Thoracic aorta (tissue), 2 donors: ENCODE results near the gene PRSS53. TPM values are rescaled to one million over a fixed set of nuclear protein-coding genes. Genes with fewer than 3 reads are reported as not detected.

Source experiments
- ATAC-seq: fragments of 150-250 bp; one replicate; pipeline ENCODE4 v1.8.0; 2017; ENCODE audit warnings: low read depth; ENCODE audit not compliant: insufficient number of reproducible peaks, low FRiP score
- DNase-seq: peaks from one replicate; pipeline ENCODE4 v3.0.0-alpha.2; 2020; ENCODE audit warnings: low spot score
- H3K27ac ChIP-seq, 2 donors: fragments of 200-600 bp; sonication (generic); 1 replicate in 1 of 2; 2 replicates in 1 of 2; pipeline ENCODE4 v1.5.1; 2016; ENCODE audit warnings: mild to moderate bottlenecking in 2 of 2, moderate library complexity in 2 of 2
- H3K27me3 ChIP-seq: fragments of 200-600 bp; sonication (generic); replicated peaks from 2 replicates; pipeline ENCODE4 v1.6.0; 2016; ENCODE audit warnings: mild to moderate bottlenecking; ENCODE audit not compliant: insufficient read depth
- H3K36me3 ChIP-seq: fragments of 200-600 bp; sonication (generic); one replicate; pipeline ENCODE4 v1.5.1; 2016
- H3K4me1 ChIP-seq, 2 donors: fragments of 200-600 bp; sonication (generic); 1 replicate in 1 of 2; 2 replicates in 1 of 2; pipeline versions ENCODE4 v1.5.1 to v1.6.0; 2016; ENCODE audit warnings: low read depth in 2 of 2, mild to moderate bottlenecking in 1 of 2; ENCODE audit not compliant: control insufficient read depth in 1 of 2
- H3K4me3 ChIP-seq: fragments of 200-600 bp; sonication (generic); 2 replicates; pipeline ENCODE4 v1.5.1; 2016; ENCODE audit warnings: mild to moderate bottlenecking
- H3K9me3 ChIP-seq: fragments of 200-600 bp; sonication (generic); 2 replicates; pipeline ENCODE4 v1.5.1; 2016
- CTCF ChIP-seq: fragments of 200-600 bp; sonication (generic); IDR thresholded peaks from one replicate; pipeline ENCODE4 v1.5.1; 2019; ENCODE audit warnings: antibody characterized with exemption
- total RNA-seq, 2 donors: library from RNA; depleted of rRNA; stranded (reverse); fragments of >200 nt; gene quantifications; one replicate each; pipeline versions ENCODE4 v1.1.0 to v1.2.3, GENCODE V29; 2016

Gene PRSS53
- total RNA-seq, 2 donors from 2014 or later: 10.6 to 13.7 TPM

- Histone ChIP-seq H3K4me3 (no peak overlapping the region), H3K4me1 (no peaks in the 10 kb centered on the region), H3K9me3 (no peaks in the 10 kb centered on the region), H3K27me3 (no peaks in the 10 kb centered on the region), H3K27ac (no peak overlapping the region), H3K36me3 (peaks cover 52% of the 10 kb centered on the region)
- ATAC-seq: no peak
- no peak for DNase-seq
- TF ChIP-seq CTCF: no peak
These were observed 42.2 kb upstream of the PRSS53 start for GRCh38 chr16:31130899-31131298.

GRCh38 chr16:31130336-31130891 is 41.7 kb upstream of the PRSS53 start:
- H3K36me3 ChIP-seq: peaks cover 57% of the 10 kb centered on the region
- no peak for ATAC-seq

GRCh38 chr16:31129568-31130335 is 41.0 kb upstream of the PRSS53 start:
- TF ChIP-seq CTCF: no peak
- peaks cover 58% of the 10 kb centered on the region for H3K36me3 ChIP-seq
- H3K9me3 ChIP-seq: no peaks in the 10 kb centered on the region
- no peaks in the 10 kb centered on the region for H3K27me3 ChIP-seq
- DNase-seq: no peak
- no peak for ATAC-seq
- no peaks in the 10 kb centered on the region for H3K4me1 ChIP-seq
- no peak overlapping the region for H3K4me3 ChIP-seq
- peak overlapping the region in 1 of 2 donors; percentile 64 for H3K27ac ChIP-seq

More at GRCh38 chr16:31130336-31130891, 41.7 kb upstream of the PRSS53 start:
- no peaks in the 10 kb centered on the region for H3K9me3 ChIP-seq
- H3K4me1 ChIP-seq: no peaks in the 10 kb centered on the region
- no peak for TF ChIP-seq CTCF
- DNase-seq: no peak
- no peaks in the 10 kb centered on the region for H3K27me3 ChIP-seq
- no peak overlapping the region for H3K4me3 ChIP-seq
- no peak overlapping the region for H3K27ac ChIP-seq

- Histone ChIP-seq H3K36me3 (peaks cover 62% of the 10 kb centered on the region), H3K4me3 (no peak overlapping the region), H3K9me3 (no peaks in the 10 kb centered on the region), H3K27ac (peak overlapping the region in 1 of 2 donors; percentile 64), H3K27me3 (no peaks in the 10 kb centered on the region), H3K4me1 (no peaks in the 10 kb centered on the region)
- no peak for TF ChIP-seq CTCF
- DNase-seq (no peak), ATAC-seq (no peak)
These were observed 40.2 kb upstream of the PRSS53 start for GRCh38 chr16:31128711-31129567.

GRCh38 chr16:31127182-31127581 is 38.4 kb upstream of the PRSS53 start:
- TF ChIP-seq CTCF: no peak
- no peak overlapping the region for H3K4me3 ChIP-seq
- H3K36me3 ChIP-seq: peaks cover 60% of the 10 kb centered on the region
- no peaks in the 10 kb centered on the region for H3K9me3 ChIP-seq
- H3K27ac ChIP-seq: no peak overlapping the region
- no peak for DNase-seq
- H3K27me3 ChIP-seq: no peaks in the 10 kb centered on the region
- ATAC-seq: no peak
- H3K4me1 ChIP-seq: no peaks in the 10 kb centered on the region
